GM18526 (cell line): ENCODE results near the gene MALRD1.

Source experiments
- POLR2A ChIP-seq: IDR thresholded peaks from 3 replicates; pipeline ENCODE4 v1.6.1; 2011; ENCODE audit not compliant: insufficient read length; ENCODE audit errors: extremely low read depth

The MALRD1 gene

GRCh38 chr10:19168584-19168983 is 120.0 kb downstream of the MALRD1 start:
- no peak for TF ChIP-seq POLR2A

GRCh38 chr10:19169041-19169440 is 120.4 kb downstream of the MALRD1 start:
- TF ChIP-seq POLR2A: no peak

GRCh38 chr10:19169684-19170083 is 121.1 kb downstream of the MALRD1 start:
- TF ChIP-seq POLR2A: no peak

GRCh38 chr10:19178675-19179074 is 130.1 kb downstream of the MALRD1 start:
- no peak for TF ChIP-seq POLR2A

- no peak for TF ChIP-seq POLR2A
These were observed 136.3 kb downstream of the MALRD1 start for GRCh38 chr10:19184891-19185290.

GRCh38 chr10:19194866-19195265 is 146.3 kb downstream of the MALRD1 start:
- no peak for TF ChIP-seq POLR2A

- no peak for TF ChIP-seq POLR2A
These were observed 147.1 kb downstream of the MALRD1 start for GRCh38 chr10:19195698-19196097.

GRCh38 chr10:19200211-19200610 is 151.6 kb downstream of the MALRD1 start:
- no peak for TF ChIP-seq POLR2A

GRCh38 chr10:19204246-19204917 is 155.8 kb downstream of the MALRD1 start:
- TF ChIP-seq POLR2A: no peak

- no peak for TF ChIP-seq POLR2A
These were observed 160.7 kb downstream of the MALRD1 start for GRCh38 chr10:19209319-19209718.

GRCh38 chr10:19212590-19212989 is 164.0 kb downstream of the MALRD1 start:
- no peak for TF ChIP-seq POLR2A

- no peak for TF ChIP-seq POLR2A
These were observed 172.6 kb downstream of the MALRD1 start for GRCh38 chr10:19221216-19221615.

- TF ChIP-seq POLR2A: no peak
These were observed 177.4 kb downstream of the MALRD1 start for GRCh38 chr10:19226025-19226424.

- no peak for TF ChIP-seq POLR2A
These were observed 182.4 kb downstream of the MALRD1 start for GRCh38 chr10:19231034-19231433.

GRCh38 chr10:19245889-19246752 is 197.5 kb downstream of the MALRD1 start:
- no peak for TF ChIP-seq POLR2A

GRCh38 chr10:19247843-19248242 is 199.2 kb downstream of the MALRD1 start:
- no peak for TF ChIP-seq POLR2A
